Upper lobe of right lung (tissue), 1 donor: ENCODE results near the gene ADIPOQ. TPM values are rescaled to one million over a fixed set of nuclear protein-coding genes. Genes with fewer than 3 reads are reported as not detected.
"Not testable (repeated sequence)": the region's sequence is repeated elsewhere in the genome, so short reads cannot be mapped to it uniquely, and the experiment has no call there.

Source experiments
- ATAC-seq: fragments of 200-7000 bp; cut with Tn5 transposase; one replicate; pipeline ENCODE4 v1.9.1; 2020; ENCODE audit warnings: mild to moderate bottlenecking, moderate library complexity
- DNase-seq: peaks from one replicate; pipeline ENCODE4 v3.0.0-alpha.2; 2020
- H3K27ac ChIP-seq: fragments of 200-600 bp; one replicate; pipeline ENCODE4 v1.8.0; 2022
- H3K27me3 ChIP-seq: fragments of 200-600 bp; one replicate; pipeline ENCODE4 v1.8.0; 2022; ENCODE audit warnings: mild to moderate bottlenecking
- H3K36me3 ChIP-seq: fragments of 200-600 bp; one replicate; pipeline ENCODE4 v1.8.0; 2022
- H3K4me1 ChIP-seq: fragments of 200-600 bp; one replicate; pipeline ENCODE4 v1.8.0; 2022
- H3K4me3 ChIP-seq: fragments of 200-600 bp; one replicate; pipeline ENCODE4 v1.8.0; 2022; ENCODE audit warnings: mild to moderate bottlenecking
- H3K9me3 ChIP-seq: fragments of 200-600 bp; one replicate; pipeline ENCODE4 v1.8.0; 2022
- intact Hi-C: fragments of 100-400 bp; cut with DNase I; formaldehyde crosslinking; loops from one replicate; pipeline ENCODE4 v1.11.0; 2022
- total RNA-seq: library from RNA; stranded (reverse); fragmentation: NEBNext Ultra II Directional; extraction: Animal tissue kit (Norgen Biotek cat#: 25700); gene quantifications from one replicate; pipeline ENCODE4 v1.2.1, GENCODE V29; 2021
- TF ChIP-seq, protein P1 (sequence below): fragments of 200-600 bp; IDR thresholded peaks from one replicate; pipeline ENCODE4 v1.8.0; 2022; ENCODE audit warnings: antibody characterized with exemption
- donor health status: DM: no; HTN: yes; CAD: no; lungs with severe emphysema.

The ADIPOQ gene
- total RNA-seq, 1 donor from 2014 or later = not detected

DNA sequence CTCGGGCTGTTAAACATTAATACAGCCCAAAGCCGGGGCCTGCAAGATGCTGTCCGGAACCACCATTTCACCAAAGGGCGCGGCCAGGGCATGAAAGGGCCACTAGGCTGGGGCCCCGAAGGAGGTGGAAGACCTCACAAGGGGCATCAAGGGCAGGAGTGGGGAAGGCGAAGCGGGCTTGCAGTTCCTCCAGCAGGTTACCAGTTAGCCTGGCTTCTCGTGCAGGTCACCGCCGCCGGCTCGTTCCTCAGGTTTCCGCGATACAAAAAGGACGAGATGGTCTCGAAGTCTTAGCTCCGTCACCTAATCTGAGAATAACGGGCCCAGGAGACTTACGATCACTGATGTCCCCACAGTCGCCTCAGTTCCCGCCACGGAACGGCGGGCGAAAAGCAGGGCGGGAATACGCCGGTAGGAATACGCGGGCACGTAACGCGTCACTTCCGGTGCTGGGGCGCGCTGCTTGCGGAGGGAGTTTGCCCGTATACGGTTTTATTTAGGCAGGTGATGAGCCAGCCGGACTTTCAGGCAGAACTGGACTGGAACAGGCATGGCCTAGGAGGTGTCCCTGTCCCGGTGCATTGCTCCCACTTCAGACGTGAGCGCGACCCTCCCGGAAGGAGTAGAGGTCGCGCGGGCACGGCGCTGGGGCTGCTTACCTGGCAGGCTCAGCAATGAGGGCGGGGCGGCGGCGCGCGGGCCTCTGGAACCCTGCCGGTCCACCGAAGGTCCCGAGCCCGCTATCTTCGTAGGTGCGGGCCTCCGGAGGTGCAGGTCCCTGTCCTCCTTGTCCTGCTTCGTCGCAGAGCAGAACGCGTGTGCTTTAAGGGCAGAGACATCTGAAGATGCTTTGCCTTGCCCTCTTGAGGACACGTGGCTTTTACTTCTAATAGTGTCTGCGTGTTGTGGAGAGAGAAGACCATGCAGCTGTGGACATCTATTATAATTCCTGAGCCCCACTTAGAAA is 36.1 kb upstream of the ADIPOQ start, which contains the start of gene RFC4:
Gene RFC4 (minus strand): TSS at position 394 of the 967 bp plus-strand sequence. CDS start 1,769 bp downstream, outside the sequence.
- DNase-seq = peak; percentile 95
- intact Hi-C loops = no loop called here
- no peaks in the 10 kb centered on the region for H3K9me3 ChIP-seq
- H3K4me1 ChIP-seq = no peaks in the 10 kb centered on the region
- peak within 1 kb of the TSS; percentile 89 for H3K27ac ChIP-seq
- H3K36me3 ChIP-seq = no peaks in the 10 kb centered on the region
- peak; percentile 98 for ATAC-seq
- TF ChIP-seq, protein P1, sequence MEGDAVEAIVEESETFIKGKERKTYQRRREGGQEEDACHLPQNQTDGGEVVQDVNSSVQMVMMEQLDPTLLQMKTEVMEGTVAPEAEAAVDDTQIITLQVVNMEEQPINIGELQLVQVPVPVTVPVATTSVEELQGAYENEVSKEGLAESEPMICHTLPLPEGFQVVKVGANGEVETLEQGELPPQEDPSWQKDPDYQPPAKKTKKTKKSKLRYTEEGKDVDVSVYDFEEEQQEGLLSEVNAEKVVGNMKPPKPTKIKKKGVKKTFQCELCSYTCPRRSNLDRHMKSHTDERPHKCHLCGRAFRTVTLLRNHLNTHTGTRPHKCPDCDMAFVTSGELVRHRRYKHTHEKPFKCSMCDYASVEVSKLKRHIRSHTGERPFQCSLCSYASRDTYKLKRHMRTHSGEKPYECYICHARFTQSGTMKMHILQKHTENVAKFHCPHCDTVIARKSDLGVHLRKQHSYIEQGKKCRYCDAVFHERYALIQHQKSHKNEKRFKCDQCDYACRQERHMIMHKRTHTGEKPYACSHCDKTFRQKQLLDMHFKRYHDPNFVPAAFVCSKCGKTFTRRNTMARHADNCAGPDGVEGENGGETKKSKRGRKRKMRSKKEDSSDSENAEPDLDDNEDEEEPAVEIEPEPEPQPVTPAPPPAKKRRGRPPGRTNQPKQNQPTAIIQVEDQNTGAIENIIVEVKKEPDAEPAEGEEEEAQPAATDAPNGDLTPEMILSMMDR = no peak
- no peaks in the 10 kb centered on the region for H3K27me3 ChIP-seq
- H3K4me3 ChIP-seq = peak within 1 kb of the TSS; percentile 79

DNA sequence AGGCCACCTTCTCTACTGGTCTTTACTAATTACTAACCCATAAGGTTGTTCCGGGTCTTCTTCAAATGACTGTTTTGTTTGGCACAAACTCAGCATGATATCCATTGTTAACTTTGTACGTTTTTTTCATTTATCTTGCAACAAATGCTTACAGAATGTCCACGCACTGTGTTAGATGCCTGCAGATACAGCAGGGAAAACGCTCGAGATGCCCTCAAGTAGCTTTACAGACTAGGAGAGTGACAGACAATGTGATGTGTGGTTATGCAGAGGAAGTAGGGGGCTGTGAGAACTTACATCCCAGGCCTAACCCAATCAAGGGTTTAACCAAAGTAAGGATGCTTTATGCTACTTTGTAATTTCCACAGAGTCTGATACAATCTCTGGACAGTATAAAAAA is 35.3 kb upstream of the ADIPOQ start:
- H3K27ac ChIP-seq = no peak overlapping the region
- H3K27me3 ChIP-seq = no peaks in the 10 kb centered on the region
- TF ChIP-seq, protein P1 = no peak
- H3K4me1 ChIP-seq = no peaks in the 10 kb centered on the region
- H3K9me3 ChIP-seq = no peaks in the 10 kb centered on the region
- intact Hi-C loops = no loop called here
- no peak for DNase-seq
- no peaks in the 10 kb centered on the region for H3K36me3 ChIP-seq
- ATAC-seq = no peak
- peak overlapping the region; percentile 79 for H3K4me3 ChIP-seq

DNA sequence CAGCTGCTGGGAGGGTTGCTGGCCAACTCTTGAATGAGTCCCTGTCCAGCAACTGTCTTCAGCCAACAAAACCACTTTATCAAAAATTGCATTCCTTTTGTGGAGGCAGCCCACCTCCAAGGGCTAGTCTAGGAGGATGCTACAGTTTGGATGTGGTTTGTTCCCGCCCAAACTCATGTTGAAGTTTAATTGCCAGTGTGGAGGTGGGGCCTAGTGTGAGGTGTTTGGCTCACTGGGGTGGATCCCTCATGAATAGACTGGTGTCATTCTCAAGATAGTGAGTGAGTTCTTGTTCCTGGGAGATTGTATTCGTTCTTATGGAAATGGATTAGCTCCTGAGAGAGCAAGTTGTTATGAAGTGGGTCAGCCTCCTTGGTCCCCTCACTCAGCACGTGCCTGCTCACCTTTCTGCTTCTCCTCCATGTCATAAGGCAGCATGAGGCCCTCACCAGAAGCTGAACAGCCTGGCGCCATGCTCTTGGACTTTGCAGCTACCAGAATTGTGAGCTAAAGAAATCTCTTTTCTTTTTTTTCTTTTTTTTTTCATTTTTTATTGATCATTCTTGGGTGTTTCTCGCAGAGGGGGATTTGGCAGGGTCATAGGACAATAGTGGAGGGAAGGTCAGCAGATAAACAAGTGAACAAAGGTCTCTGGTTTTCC is 32.0 kb upstream of the ADIPOQ start:
- intact Hi-C loops = no loop called here
- no peak overlapping the region for H3K27ac ChIP-seq
- DNase-seq = no peak
- no peaks in the 10 kb centered on the region for H3K9me3 ChIP-seq
- TF ChIP-seq, protein P1 = no peak
- no peaks in the 10 kb centered on the region for H3K36me3 ChIP-seq
- no peaks in the 10 kb centered on the region for H3K4me1 ChIP-seq
- no peak for ATAC-seq
- peaks cover 6% of the 10 kb centered on the region for H3K27me3 ChIP-seq
- no peak overlapping the region for H3K4me3 ChIP-seq

DNA sequence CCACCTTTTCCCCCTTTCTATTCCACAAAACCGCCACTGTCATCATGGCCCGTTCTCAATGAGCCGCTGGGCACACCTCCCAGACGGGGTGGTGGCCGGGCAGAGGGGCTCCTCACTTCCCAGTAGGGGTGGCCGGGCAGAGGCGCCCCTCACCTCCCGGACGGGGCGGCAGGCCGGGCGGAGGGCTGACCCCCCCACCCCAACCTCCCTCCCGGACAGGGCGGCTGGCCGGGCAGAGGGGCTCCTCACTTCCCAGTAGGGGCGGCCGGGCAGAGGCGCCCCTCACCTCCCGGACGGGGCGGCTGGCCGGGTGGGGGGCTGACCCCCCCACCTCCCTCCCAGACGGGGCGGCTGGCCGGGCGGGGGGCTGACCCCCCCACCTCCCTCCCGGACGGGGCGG is 31.2 kb upstream of the ADIPOQ start:
- H3K27me3 ChIP-seq, H3K36me3 ChIP-seq, H3K27ac ChIP-seq, ATAC-seq, H3K4me1 ChIP-seq, H3K4me3 ChIP-seq, DNase-seq, intact Hi-C loops, H3K9me3 ChIP-seq: not testable (repeated sequence)

DNA sequence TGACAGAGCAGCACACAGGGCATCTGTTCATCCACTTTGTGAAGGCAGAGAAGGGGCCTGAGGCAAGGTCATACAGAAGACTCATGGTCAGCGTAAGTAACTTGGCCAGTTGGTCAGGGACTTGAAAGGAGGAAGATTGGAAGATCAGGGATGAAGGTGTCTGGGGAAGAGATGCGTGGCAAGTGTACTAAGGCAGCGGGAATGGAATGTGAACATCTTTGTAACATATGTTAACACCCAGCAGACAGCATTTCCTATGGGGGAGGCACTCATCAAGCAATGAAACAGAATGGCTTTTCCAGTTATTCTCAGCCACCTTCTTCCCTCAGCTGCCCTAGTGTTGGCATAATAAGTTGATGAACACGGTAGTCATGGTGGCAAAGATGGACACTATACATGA is 28.4 kb upstream of the ADIPOQ start:
- TF ChIP-seq, protein P1 = no peak
- DNase-seq = no peak
- H3K27me3 ChIP-seq = peaks cover 6% of the 10 kb centered on the region
- H3K4me3 ChIP-seq = no peak overlapping the region
- intact Hi-C loops = no loop called here
- no peaks in the 10 kb centered on the region for H3K9me3 ChIP-seq
- no peak for ATAC-seq
- H3K27ac ChIP-seq = no peak overlapping the region
- H3K4me1 ChIP-seq = no peaks in the 10 kb centered on the region
- no peaks in the 10 kb centered on the region for H3K36me3 ChIP-seq

DNA sequence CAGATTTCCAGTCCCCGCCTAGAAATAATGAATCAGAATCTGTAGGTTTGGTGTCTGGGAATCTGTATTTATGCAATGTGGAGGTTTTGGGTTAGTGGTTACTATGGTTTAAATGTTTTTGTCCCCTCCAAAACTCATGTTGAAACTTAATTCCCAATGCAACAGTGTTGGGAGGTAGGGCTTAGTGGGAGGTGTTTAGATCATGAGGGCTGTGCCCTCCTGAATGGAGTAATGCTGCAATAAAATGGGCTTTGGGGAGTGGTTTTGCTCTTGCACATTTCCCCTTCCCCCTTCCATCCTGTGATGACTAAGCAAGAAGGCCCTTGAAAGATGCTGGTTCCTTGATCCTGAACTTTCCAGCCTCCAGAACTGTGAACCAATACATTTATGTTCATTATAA is 27.1 kb upstream of the ADIPOQ start:
- H3K4me1 ChIP-seq = no peaks in the 10 kb centered on the region
- intact Hi-C loops = loop anchor here (5.0 kb wide), 1 partner anchor 203 kb away; the partner anchor contains the start of gene AHSG
- no peak overlapping the region for H3K27ac ChIP-seq
- no peaks in the 10 kb centered on the region for H3K36me3 ChIP-seq
- no peak overlapping the region for H3K4me3 ChIP-seq
- DNase-seq (no peak), ATAC-seq (peak; percentile 68)
- no peaks in the 10 kb centered on the region for H3K9me3 ChIP-seq
- TF ChIP-seq, protein P1 = no peak
- peaks cover 6% of the 10 kb centered on the region for H3K27me3 ChIP-seq
